HepG2 (cell line): ENCODE data around the gene SURF1. TPM values are rescaled to one million over a fixed set of nuclear protein-coding genes. Genes with fewer than 3 reads are reported as not detected.

ENCODE experiments used
- AGO2 ChIP-seq: fragments of 200-400 bp; formaldehyde crosslinking; optimal IDR thresholded peaks from 2 replicates; pipeline ENCODE3; 2017; ENCODE audit warnings: mild to moderate bottlenecking, low read depth, low read length, moderate library complexity
- AKAP8 ChIP-seq: sonication (generic); formaldehyde crosslinking; IDR thresholded peaks from 2 replicates; pipeline ENCODE4 v1.5.1; 2020; ENCODE audit warnings: mild to moderate bottlenecking, missing genetic modification reagents
- BORCS8-MEF2B ChIP-seq: sonication (generic); formaldehyde crosslinking; IDR thresholded peaks from 2 replicates; pipeline ENCODE4 v1.8.0; 2022; ENCODE audit warnings: mild to moderate bottlenecking, missing genetic modification reagents
- CBX2 ChIP-seq, 2 experiments: fragments of 200-600 bp in 1 of 2; sonication (generic); formaldehyde crosslinking in 1 of 2; IDR thresholded peaks; 2 replicates each; pipeline versions ENCODE4 v1.7.0 to v1.8.1; 2018 to 2022; ENCODE audit warnings: low read depth in 2 of 2, low read length in 1 of 2, mild to moderate bottlenecking in 1 of 2, missing genetic modification reagents in 1 of 2
- MED13 ChIP-seq: sonication (generic); formaldehyde crosslinking; IDR thresholded peaks from 2 replicates; pipeline ENCODE4 v1.5.0; 2020; ENCODE audit warnings: missing genetic modification reagents
- MIXL1 ChIP-seq: IDR thresholded peaks from 2 replicates; pipeline ENCODE4 v1.6.1; 2016
- NR3C1 ChIP-seq: sonication (generic); formaldehyde crosslinking; IDR thresholded peaks from 2 replicates; pipeline ENCODE4 v1.4.0; 2020; ENCODE audit warnings: missing genetic modification reagents
- SRF ChIP-seq: IDR thresholded peaks from 2 replicates; pipeline ENCODE4 v1.6.1; 2011; ENCODE audit warnings: mild to moderate bottlenecking, low read depth, low read length, moderate library complexity
- TCF7L2 ChIP-seq: IDR thresholded peaks from 2 replicates; pipeline ENCODE4 v1.6.1; 2011; ENCODE audit warnings: mild to moderate bottlenecking, low read depth, low read length, moderate library complexity
- TP53 ChIP-seq: sonication (generic); formaldehyde crosslinking; conservative IDR thresholded peaks from 2 replicates; pipeline ENCODE4 v1.4.0; 2020; ENCODE audit warnings: missing genetic modification reagents
- YEATS4 ChIP-seq: sonication (generic); formaldehyde crosslinking; IDR thresholded peaks from 2 replicates; pipeline ENCODE4 v1.4.0; 2020; ENCODE audit warnings: missing genetic modification reagents, borderline replicate concordance
- ZBTB1 ChIP-seq: sonication (generic); formaldehyde crosslinking; IDR thresholded peaks from 2 replicates; pipeline ENCODE4 v1.4.0; 2020; ENCODE audit warnings: missing genetic modification reagents, borderline replicate concordance
- ZFAT ChIP-seq: sonication (generic); formaldehyde crosslinking; conservative IDR thresholded peaks from 2 replicates; pipeline ENCODE4 v1.8.1; 2023; ENCODE audit warnings: missing genetic modification reagents, inconsistent platforms
- ZFP36 ChIP-seq: fragments of 150-350 bp; IDR thresholded peaks from 2 replicates; pipeline ENCODE4 v1.6.1; 2018; ENCODE audit warnings: borderline replicate concordance, low read length, low read depth; ENCODE audit not compliant: partially characterized antibody
- ZNF160 ChIP-seq: sonication (generic); formaldehyde crosslinking; IDR thresholded peaks from 2 replicates; pipeline ENCODE4 v1.8.0; 2022; ENCODE audit warnings: mild to moderate bottlenecking, inconsistent platforms, missing genetic modification reagents
- ZNF20 ChIP-seq: sonication (generic); formaldehyde crosslinking; IDR thresholded peaks from 2 replicates; pipeline ENCODE4 v1.4.0; 2020; ENCODE audit warnings: mild to moderate bottlenecking, moderate library complexity, missing genetic modification reagents
- ZNF580 ChIP-seq: IDR thresholded peaks from 2 replicates; pipeline ENCODE4 v1.6.1; 2016; ENCODE audit warnings: low read depth, borderline replicate concordance
- ZNF619 ChIP-seq: sonication (generic); formaldehyde crosslinking; IDR thresholded peaks from 2 replicates; pipeline ENCODE4 v1.4.0; 2020; ENCODE audit warnings: mild to moderate bottlenecking, missing genetic modification reagents
- ZNF629 ChIP-seq: sonication (generic); formaldehyde crosslinking; conservative IDR thresholded peaks from 2 replicates; pipeline ENCODE4 v1.5.0; 2020; ENCODE audit warnings: missing genetic modification reagents
- ZNF883 ChIP-seq: sonication (generic); formaldehyde crosslinking; IDR thresholded peaks from 2 replicates; pipeline ENCODE4 v1.5.1; 2020; ENCODE audit warnings: mild to moderate bottlenecking, missing genetic modification reagents; ENCODE audit errors: not compliant biosample characterization
- polyA plus RNA-seq, 8 experiments: library from polyadenylated mRNA; depleted of rRNA in 3 of 8; stranded (reverse) in 7 of 8; unstranded in 1 of 8; fragments of >200 nt; fragmentation: Illumina TruSeq in 4 of 8; extraction: Trizol in 4 of 8; gene quantifications; 2 replicates each; pipeline versions ENCODE4 v1.2.1 to v1.2.3, GENCODE V29; 2011 to 2016; ENCODE audit warnings: low read depth in 4 of 8, missing spikeins in 1 of 8, mixed read lengths in 1 of 8; ENCODE audit not compliant: insufficient read depth in 1 of 8
- total RNA-seq, 5 experiments: library from RNA; depleted of rRNA; stranded (reverse); fragments of >200 nt; fragmentation: Illumina TruSeq; extraction: Trizol; gene quantifications; 2 replicates each; pipeline ENCODE4 v1.2.3, GENCODE V29; 2016; ENCODE audit warnings: low read depth in 1 of 5
- TF ChIP-seq, protein P1 (sequence below), 2 experiments: fragments of 450-650 bp in 1 of 2; sonication (generic) in 1 of 2; formaldehyde crosslinking in 1 of 2; IDR thresholded peaks; 2 replicates each; pipeline versions ENCODE4 v1.6.1 to v1.8.0; 2016 to 2022; ENCODE audit warnings: antibody characterized with exemption in 1 of 2, mild to moderate bottlenecking in 1 of 2, missing genetic modification reagents in 1 of 2

SURF1 gene
- total and polyA plus RNA-seq, 2 of the 13 experiments (the other 11 are each of a cell fraction or from before 2014, with no cell fraction given), result 17.8 to 40.7 TPM

DNA sequence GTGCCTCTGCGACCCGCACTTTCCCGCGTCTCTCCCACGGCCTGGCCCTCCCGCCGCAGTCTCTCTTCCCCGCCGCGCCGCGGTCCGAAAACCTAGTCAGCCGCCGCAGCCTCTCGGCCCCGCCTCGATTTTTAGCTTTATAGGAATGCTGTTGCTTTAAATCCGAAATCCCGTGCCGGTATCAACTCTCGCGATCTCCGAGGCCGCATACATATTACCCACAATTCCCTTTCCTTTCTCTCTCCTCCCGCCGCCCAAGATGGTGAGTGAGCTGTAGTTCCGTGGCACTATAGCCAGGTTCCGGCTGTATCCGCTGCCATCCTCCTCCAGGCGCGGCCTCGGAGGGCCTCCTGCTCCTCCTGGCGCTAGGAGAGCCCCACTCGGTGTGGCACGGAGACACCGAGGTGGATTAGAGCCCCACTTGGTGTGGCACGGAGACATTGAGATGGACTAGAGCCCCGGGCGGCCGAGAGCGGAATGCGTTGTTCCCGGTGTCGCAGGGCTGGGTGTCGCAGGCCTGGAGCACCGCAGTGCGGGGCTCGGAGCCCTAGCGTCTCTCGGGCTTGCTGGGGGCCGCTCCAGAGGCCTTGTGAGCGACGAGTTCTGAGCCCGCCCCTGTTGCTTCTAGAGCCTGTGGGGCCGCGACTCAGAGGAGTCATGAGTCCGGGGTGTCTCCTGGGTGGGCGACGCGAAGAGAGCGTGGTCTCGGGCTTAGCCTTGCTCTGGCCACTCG, 8.1 kb downstream of the SURF1 start, which contains the start of the genes MED22 and RPL7A (continued):
- TF ChIP-seq CBX2 (IDR thresholded peaks at IDR 0.05; ENCODE audit: low read depth, low read length) (no peak), CBX2 (CRISPR knock-in tag; IDR thresholded peaks at IDR 0.05; ENCODE audit: low read depth) (no peak), MIXL1 (CRISPR knock-in tag) (peak; percentile 33; the same call in 1 of the 2 replicates), BORCS8-MEF2B (CRISPR knock-in tag) (peak; percentile 80), AGO2 (peak; percentile 99), TP53 (CRISPR knock-in tag) (no peak), AKAP8 (peak; percentile 35; the same call in 1 of the 2 replicates), ZNF580 (CRISPR knock-in tag) (peak; percentile 71; the same call in 1 of the 2 replicates), NR3C1 (CRISPR knock-in tag) (no peak), ZFAT (CRISPR knock-in tag) (no peak), ZNF619 (CRISPR knock-in tag) (peak; percentile 71; the same call in 1 of the 2 replicates), ZNF20 (CRISPR knock-in tag) (no peak), ZNF160 (CRISPR knock-in tag) (peak; percentile 83; the same call in 1 of the 2 replicates), ZNF883 (CRISPR knock-in tag) (peak; percentile 60), YEATS4 (CRISPR knock-in tag) (peak; percentile 67; the same call in 1 of the 2 replicates), ZBTB1 (CRISPR knock-in tag) (no peak), ZNF629 (CRISPR knock-in tag) (no peak), TCF7L2 (no peak), ZFP36 (no peak), MED13 (CRISPR knock-in tag) (peak; percentile 11; the same call in 1 of the 2 replicates), SRF (no peak)
- TF ChIP-seq, protein P1, sequence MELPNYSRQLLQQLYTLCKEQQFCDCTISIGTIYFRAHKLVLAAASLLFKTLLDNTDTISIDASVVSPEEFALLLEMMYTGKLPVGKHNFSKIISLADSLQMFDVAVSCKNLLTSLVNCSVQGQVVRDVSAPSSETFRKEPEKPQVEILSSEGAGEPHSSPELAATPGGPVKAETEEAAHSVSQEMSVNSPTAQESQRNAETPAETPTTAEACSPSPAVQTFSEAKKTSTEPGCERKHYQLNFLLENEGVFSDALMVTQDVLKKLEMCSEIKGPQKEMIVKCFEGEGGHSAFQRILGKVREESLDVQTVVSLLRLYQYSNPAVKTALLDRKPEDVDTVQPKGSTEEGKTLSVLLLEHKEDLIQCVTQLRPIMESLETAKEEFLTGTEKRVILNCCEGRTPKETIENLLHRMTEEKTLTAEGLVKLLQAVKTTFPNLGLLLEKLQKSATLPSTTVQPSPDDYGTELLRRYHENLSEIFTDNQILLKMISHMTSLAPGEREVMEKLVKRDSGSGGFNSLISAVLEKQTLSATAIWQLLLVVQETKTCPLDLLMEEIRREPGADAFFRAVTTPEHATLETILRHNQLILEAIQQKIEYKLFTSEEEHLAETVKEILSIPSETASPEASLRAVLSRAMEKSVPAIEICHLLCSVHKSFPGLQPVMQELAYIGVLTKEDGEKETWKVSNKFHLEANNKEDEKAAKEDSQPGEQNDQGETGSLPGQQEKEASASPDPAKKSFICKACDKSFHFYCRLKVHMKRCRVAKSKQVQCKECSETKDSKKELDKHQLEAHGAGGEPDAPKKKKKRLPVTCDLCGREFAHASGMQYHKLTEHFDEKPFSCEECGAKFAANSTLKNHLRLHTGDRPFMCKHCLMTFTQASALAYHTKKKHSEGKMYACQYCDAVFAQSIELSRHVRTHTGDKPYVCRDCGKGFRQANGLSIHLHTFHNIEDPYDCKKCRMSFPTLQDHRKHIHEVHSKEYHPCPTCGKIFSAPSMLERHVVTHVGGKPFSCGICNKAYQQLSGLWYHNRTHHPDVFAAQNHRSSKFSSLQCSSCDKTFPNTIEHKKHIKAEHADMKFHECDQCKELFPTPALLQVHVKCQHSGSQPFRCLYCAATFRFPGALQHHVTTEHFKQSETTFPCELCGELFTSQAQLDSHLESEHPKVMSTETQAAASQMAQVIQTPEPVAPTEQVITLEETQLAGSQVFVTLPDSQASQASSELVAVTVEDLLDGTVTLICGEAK (IDR thresholded peaks at IDR 0.05), result no peak
- TF ChIP-seq, protein P1 (CRISPR knock-in tag; IDR thresholded peaks at IDR 0.05), result 0 out of 2 replicates have a peak, but pooled peaks have one; percentile 45
